GM18909 (cell line): ENCODE results near the gene CCDC124.

Source experiments
- ATAC-seq: cut with Tn5 transposase; IDR thresholded peaks from one replicate; pipeline ENCODE4 v1.9.1; 2021; ENCODE audit warnings: mild to moderate bottlenecking; ENCODE audit not compliant: unreplicated experiment, poor library complexity

The CCDC124 gene

DNA sequence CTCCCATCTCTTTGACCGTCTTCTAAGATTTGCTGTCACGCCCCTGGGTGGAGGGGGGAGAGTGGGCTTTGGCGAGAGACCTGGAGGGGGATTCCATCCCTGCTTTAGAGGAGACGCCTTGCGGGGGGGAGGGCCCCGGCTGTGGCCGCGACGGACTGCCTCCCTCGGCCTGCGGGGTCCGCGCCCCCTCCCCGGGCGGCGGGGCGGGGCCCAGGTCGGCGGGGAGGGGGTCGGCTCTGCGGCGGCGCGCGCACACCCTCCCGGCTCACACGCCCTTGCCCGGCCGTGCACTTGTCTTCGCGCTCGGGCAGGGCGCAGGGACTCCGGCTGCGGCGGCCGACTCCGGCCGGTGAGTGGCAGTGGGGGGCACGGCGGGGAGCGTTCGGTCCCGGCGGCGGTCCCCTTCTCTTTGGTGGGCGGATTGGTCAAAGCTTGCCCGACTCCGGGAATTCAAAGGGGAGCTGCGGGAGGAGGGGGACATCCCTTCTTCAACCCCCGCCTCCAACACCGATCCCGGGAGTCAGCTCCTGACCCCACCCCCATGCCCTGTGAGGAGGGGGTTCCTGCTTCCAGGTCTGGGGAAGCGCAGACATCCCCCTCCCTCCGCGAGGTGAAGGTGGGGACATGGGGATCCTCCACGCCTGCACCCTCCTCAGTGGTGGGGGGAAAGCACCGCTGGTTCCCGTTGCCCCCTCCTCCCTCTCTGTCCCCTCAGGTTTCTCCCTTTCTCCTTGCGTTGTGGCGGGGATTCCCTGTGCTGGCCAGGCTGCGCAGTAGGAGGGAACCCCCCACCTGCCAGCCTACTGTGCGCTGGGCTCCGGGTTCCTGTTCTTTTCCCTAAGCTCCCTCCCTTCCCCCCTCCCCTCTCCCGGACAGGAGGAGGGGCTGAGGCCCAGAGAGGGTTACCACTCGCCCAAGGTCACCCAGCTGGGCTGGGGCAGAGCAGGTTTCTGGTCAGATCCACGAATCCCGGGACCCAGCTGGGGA, 19.5 kb downstream of the CCDC124 start:
- no peak for ATAC-seq

DNA sequence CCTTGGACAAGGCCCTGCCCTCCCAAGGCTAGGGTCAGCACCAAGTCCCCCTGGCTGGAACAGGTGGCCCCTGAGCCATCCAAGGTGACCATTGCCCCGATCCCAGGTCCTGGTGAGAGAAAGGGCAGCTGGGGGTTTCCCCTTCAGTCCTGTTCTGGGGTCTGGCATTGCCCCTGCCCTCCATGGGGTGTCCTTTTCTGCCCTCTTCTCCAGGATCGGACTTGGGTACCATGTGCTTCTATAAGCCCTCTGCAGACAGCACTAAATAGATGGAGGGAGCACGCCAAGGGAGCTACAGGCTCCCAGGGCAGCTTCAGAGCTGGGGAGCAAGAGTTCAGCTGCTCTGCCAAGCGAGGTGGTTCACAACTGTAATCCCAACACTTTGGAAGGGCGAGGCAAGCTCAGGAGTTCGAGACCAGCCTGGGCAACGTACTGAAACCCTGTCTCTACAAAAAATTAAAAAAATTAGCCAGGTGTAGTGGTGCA, 20.5 kb downstream of the CCDC124 start:
- no peak for ATAC-seq

DNA sequence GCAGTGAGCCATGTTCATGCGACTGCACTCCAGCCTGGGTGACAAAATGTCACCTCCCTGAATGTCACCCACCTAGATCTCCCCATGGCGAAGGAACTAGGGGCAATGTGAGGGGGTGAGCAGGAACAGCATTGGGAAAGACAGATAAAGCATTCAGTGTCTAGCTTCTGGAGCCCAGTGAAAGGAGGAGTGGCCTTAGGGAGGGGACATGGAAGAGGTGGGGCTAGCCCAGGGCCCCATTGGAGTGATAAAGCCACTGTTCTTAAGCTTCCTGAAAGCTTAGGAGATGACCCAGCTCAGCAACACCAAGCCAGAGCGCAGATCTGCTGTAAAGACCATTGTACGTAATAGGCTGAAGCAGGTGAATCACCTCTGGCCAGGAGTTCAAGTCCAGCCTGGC, 21.1 kb downstream of the CCDC124 start:
- ATAC-seq, result no peak

DNA sequence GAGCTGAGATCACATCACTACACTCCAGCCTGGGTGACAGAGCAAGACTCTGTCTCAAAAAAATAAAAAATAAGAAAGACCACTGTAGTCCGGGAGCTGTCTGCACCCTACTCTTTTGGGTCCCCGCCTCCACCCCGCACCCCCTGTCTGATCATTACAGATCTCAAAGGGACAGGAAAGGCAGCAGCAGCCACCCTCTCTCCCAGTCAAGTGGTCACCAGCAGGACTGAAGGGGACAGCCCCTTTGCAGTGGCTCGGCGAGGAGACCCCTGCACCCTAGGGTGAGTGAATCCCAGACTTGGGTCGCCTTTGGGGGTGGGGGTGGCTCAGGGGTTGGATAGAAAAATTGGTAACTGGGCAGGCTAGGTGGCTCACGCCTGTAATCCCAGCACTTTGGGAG, 21.6 kb downstream of the CCDC124 start:
- ATAC-seq, result no peak

DNA sequence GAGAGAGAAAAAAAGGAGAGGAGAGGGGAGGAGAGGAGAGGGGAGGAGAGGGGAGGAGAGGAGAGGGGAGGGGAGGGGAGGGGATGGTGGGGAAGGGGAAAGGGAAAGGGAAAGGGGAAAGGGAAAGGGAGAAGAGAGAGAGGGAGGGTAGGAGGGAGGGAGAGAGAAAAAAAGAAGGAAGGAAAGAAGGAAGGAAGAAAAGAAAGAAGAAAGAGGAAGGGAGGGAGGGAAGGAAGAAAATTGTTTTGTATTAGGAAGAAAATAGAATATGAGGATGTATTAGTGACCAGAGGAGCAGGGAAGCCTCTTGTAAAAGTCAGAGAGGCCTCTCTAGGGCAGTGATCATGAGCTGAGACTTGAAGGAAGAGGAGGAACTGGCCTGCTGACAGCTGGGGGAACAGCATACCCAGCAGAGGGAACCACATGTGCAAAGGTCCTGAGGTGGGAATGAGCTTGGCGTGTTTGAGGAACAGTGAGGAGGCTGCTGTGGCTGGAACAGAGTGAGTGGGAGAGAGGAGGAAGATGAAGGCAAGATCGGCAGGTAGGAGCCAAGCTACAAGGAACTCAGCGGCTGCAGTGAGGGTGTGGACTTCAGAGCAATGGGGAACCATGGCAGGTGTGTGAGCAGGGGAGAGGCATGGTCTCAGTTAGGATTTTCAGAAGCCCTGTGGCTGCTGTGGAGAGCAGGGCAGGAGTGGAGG, 24.5 kb downstream of the CCDC124 start:
- ATAC-seq, result no peak

DNA sequence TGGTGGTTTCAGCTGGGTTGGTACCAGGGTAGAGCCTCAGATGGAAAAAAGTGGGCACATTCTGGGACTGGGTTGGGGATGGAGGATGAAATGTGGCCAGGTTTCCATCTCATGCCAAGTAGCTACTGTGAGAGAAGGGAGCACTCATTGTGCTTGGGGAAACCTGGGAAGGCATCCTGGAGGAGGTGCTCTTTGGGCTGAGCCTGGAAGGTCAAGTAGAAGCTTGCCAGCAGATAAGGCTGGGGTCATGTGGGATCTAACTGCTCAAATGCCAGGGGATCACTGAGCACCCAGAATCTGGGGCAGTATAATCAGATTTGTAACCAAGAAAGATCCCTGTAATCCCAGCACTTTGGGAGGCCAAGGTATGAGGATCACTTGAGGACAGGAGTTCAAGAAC, 25.1 kb downstream of the CCDC124 start:
- no peak for ATAC-seq

DNA sequence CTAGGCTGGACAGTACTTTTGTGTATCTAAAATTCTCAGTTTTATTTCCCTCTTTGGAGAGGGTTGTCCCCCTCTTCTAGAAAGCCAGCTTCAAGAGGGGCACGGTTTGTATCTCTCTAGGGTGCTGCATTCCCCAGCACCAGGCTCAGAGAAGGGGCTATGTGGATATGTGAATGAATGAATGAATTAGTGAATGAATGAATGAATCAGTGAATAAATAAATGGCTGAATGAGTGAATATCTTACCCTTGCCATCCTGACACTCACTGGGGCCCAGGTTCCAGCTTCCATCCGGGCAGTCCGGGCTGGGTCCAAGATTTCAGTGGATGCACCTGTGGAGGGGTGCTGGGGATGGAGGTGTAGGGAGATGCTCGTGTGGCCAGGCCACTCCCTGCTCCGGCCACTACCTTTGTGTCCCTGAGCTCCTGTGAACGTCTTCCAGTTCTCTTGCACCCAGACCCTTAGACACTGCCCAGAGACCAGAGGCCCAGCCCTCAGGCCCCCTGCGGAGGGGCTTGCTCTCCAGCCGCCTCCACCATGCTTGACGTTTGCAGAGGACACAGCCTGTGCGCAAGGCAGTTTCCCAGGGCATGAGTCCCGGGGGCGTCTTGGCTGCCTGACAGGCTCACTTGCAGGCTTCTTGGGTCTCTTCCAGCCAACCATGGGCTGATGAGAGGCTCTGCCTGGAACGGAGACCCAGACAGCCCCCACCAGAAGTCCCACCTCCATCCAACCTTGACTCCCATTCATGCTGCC, 31.3 kb downstream of the CCDC124 start:
- ATAC-seq, result no peak

DNA sequence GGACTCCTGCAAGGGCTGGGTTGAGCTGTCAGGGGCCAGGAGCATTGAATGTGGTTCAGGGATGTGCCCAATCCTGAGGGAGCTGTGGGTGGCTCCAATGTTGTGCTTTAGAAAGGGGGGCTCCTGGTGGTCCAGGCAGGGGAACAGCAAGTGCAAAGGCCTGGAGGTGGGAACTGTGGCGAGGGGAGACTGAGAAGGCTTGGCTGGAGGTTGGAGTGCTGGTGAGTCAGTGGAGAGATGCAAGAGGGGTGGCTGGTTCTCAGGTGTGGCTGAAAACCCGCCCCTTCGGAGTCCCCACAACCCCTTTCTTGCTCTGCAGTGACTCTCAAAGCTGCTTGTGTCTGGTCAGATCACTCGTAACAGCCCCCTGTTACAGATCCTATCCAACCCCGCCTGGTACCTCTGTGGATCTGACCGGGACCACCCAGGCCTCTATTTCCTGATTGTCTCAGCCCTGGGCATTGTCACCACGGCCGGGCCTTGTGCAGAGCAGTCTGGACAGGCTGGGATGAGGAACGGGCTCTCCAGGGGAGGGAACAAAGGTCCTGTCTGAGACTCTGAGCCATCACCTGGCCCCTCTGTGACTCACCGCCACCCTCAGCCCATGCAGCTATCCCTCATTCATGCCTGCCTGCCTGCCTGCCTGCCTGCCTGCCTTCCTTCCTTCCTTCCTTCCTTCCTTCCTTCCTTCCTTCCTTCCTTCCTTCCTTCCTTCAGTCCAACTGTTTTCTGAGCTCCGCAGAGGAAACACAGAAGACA, 32.7 kb downstream of the CCDC124 start:
- no peak for ATAC-seq

DNA sequence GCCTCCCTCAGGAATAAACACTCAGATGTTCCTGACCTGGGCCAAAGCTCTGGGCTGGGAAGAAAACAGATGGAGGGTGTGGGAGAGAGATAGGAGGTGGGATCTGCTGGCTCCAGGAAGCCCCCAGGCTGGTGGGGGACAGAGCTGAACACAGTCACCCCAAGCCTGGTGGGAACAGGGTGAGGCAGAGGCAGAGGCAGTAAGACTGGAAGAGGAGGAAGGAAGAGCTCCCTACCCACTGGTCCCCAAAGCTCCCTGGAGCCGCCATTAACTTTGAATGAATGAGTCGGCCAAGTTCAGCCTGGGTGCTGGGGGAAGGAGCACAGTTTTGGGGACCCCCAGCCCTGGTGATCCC, 33.3 kb downstream of the CCDC124 start:
- ATAC-seq, result no peak

DNA sequence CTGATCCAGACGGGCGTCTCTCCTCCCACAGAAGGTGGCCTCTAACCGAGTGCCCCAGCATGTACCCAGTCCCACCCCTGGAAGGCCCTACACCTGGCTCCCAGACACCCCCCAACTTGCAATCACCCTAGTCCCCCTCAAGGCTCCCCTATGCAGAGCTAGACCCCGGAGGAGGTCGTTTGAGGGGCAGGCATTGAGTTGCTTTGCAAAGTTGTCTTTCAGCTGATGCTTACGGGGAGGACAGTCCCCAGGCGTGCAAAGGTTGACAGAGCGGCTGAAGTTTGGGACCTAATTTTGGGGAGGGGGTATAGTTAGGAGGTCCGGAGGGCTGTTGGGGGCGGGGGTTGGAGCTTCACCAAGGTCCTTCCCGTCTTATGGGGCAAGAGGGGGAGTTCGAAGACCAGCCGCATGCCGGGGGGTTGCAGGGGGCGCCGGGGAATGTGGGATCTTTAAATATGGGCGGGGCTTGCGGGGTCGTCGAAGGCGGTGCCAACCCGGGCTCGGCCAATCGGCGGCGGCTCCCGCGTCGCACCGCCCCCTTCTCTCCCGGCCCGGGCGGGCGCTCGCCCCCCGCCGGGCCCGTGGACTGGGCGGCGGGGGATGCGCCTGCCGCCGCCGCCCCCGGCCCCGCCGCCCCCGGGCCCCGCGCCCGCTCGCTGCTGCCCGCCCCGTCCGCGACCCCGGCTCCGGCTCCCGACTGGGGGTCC, 33.9 kb downstream of the CCDC124 start, which contains the start of gene KCNN1:
Gene KCNN1 (plus strand): TSS at position 558 of the 707 bp plus-strand sequence. CDS start 6,782 bp downstream, outside the sequence.
- no peak for ATAC-seq

DNA sequence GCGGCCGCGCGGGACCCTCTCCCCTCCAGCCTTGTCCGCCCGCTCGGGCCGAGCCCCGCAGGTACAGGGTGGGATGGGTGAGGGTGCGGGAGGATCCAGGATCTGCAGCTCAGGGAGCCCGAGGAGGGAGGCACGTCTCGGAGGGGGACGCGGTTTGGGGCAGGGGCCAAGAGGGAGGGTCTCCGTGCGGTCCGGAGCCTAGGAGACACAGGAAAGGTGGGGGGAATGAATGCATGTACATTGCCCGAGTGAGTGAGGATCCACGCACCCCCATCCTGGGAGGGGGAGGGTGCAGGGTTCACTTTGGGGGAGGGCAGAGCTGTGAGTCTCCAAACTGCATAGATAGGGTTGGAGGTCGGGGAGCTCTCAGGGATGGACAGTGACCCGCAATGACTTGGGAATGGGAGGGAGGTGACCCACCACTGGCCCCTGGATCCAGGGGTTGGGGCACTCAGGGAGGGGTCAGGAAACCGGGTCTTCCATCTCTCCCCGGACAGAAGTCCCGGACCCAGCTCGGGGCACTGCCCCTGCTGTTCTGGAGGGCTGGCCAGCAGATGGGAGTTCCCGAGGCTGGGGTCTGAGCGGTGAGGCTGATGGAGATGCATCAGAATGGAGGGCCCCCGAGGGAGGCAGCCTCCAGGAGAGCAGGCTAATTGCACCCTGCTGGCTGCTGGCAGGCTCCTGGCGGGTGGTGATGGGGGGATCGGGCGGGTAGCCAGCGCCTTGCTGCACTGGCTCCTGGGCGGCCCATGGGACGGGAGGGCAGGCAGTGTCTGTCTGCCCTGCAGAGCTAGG, 34.6 kb downstream of the CCDC124 start:
- no peak for ATAC-seq

DNA sequence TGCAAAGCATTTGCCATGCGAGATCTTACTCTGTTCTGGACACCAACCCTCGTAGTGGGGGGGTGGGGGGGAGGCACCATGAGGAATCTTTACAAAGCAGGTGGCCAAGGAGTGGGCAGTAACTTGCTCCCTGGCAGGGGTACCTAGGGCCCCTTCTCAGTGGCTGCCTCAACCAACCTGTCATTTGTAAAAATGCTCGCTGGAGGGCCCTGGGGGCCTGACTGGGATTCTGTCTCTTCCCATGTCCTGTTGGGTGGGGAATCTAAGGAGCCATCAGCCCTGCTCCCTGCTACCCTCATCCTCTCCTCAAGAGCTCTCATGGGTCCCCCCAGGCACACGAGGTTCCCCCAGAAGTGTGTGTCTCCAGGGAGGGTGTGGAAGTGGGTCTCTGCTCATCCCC, 35.5 kb downstream of the CCDC124 start:
- ATAC-seq, result no peak

DNA sequence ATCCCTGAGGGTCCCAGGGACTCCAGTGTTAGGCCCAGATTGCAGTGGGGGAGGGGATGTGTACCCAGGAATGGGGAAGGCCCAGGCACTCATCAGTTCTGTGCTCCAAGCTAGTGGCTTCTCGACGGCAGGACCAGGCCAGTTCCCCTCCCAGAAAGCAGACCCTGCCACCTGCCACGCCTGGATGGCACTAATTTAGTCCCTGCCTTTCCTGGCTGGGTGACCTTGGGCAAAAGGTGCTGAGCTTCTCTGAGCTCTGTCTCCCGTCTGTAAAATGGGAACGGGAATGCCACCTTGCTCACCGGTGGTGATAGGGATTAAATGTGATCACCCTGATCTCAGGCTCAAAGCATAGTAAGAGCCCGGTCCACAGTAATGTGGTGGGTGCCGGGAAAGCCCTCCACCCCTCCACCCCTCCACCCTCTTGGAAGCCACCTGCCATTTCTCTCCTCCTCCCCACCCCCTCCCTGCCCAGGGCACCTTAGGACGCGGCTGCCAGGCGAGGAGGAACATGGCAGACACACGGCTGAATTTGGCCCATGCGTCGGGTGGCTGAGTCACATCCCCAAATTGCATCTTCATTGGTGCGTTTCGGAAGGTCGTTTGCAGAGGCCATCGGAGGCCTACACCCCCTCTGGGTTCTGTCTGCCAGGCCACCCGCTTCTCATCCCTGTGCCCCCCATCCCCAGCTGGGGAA, 36.4 kb downstream of the CCDC124 start:
- ATAC-seq, result no peak

DNA sequence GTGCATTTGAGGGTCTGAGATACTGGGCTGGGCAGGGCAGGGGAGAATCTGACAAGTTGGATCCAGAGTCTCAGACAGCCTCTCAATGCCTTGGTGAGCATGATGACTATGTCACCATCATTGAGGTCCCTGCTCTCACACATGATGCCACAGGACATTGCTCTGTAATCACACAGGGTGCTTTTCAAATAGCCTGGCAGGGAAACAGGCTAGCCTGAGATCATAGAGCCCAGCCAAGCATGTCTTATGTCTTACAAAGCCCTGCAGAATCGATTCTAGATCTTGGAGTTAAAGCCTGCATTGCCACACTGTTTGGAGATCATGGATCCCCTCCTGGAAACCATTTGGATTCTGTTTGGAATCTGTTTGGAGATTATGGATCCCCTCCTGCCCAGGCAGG, 39.4 kb downstream of the CCDC124 start:
- ATAC-seq, result no peak

DNA sequence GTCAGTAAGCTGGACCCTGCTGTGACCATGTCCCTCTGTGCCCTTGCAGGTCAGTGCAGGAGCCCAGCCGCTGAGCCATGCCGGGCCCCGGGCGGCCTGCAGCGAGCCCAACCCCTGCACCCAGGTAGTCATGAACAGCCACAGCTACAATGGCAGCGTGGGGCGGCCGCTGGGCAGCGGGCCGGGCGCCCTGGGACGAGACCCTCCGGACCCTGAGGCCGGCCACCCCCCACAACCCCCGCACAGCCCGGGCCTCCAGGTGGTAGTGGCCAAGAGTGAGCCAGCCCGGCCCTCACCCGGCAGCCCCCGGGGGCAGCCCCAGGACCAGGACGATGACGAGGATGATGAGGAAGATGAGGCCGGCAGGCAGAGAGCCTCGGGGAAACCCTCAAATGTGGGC, 40.9 kb downstream of the CCDC124 start:
- no peak for ATAC-seq

DNA sequence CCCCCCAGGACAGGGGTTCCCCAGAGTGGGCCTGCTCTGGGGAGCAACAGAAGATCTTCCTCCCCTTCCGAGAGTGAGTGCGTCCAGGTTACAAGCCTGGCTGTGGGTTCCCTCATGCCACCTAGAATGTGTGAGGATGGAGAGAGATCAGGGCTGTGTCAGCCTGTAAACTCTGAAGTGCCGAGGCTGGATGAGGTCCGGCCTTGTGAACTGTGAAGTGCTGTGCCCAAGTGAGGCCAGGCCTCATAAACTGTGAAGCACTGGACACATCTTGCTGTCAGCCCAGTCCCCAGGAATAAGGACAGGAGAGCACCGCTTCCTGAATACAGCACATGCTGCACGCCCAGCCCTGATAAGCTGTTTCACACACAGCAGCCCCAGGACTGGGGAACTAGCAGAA, 41.7 kb downstream of the CCDC124 start:
- ATAC-seq, result no peak

DNA sequence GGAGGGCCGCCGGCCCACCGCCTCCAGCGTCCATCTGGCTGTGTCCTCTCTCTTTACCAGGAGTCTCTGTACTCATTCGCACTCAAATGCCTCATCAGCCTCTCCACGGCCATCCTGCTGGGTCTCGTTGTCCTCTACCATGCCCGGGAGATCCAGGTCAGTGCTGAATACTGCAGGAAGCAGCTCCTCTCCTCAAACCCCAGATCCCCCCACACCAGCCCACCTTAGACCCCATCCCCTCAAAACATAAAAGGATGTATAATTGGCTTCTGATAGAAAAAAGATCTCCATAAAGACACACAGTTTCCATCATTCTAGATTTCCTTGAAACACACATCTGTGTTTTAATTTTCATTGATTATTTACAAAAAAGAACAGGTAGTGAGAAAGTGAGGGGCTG, 42.2 kb downstream of the CCDC124 start:
- no peak for ATAC-seq

DNA sequence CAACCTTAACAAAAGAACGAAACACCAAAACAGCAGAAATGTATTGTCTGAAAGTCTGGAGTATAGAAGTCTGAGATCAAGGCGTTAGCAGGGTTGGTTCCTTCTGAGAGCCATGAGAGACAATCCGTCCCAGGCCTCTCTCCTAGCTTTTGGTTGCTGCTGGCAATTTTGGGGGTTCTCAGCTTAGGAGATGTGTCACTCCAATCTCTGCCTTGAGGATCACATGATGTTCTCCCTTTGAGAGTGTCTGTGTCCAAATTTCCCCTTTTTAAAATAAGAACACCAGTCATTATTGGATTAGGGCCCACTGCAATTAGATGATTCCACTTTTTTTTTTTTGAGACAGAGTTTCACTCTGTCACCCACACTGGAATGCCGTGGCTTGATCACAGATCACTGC, 44.2 kb downstream of the CCDC124 start:
- no peak for ATAC-seq
